Measurements from ENCODE around the gene IL20RA. TPM values are rescaled to one million over a fixed set of nuclear protein-coding genes. Genes with fewer than 3 reads are reported as not detected.

The IL20RA gene
- total RNA-seq, 1 experiment from 2014 or later: 1.6 TPM

DNA sequence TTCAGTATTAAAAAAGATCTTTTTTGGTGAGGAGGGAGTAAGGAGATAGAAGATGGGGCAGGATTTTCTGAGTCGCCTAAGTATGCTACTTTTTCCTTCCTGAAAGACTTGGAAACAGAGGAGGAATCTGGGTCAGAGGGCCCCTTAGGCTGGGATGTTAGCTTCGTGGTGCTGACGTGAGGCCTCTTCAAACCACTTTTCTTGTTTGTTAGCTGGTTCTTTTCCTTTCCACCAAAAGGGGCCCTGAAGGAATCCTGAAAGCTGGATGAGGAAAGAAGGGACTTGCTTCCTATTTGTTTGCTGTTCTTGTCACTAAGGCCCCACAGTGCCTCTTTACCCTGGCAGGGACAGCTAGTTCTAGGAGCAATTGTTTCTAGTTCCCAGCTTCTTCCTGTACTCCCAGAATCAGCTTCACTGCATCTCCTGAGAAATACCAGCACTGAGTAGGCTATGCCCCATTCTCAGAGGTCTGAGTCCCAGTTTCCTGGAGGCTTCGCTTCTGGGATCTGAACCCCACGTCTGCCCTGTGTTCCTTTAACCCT is 2.2 kb upstream of the IL20RA start:
- ChIA-PET POLR2A (no interaction called here), CTCF (no interaction called here)
- no peak overlapping the region for H3K27ac Mint-ChIP-seq (ENCODE audit: unreplicated experiment)
- no peaks in the 10 kb centered on the region for H3K4me1 Mint-ChIP-seq (ENCODE audit: low read depth, unreplicated experiment)
- H3K9me3 ChIP-seq: no peaks in the 10 kb centered on the region
- H3K36me3 Mint-ChIP-seq (ENCODE audit: insufficient read depth, unreplicated experiment): no peaks in the 10 kb centered on the region
- H3K27me3 ChIP-seq (replicated peaks; ENCODE audit: control insufficient read depth, insufficient read depth, low read length): no peaks in the 10 kb centered on the region
- DNase-seq: no peak
- no peak overlapping the region for H3K4me3 ChIP-seq (ENCODE audit: low read depth, low read length)
- TF ChIP-seq, protein P1, sequence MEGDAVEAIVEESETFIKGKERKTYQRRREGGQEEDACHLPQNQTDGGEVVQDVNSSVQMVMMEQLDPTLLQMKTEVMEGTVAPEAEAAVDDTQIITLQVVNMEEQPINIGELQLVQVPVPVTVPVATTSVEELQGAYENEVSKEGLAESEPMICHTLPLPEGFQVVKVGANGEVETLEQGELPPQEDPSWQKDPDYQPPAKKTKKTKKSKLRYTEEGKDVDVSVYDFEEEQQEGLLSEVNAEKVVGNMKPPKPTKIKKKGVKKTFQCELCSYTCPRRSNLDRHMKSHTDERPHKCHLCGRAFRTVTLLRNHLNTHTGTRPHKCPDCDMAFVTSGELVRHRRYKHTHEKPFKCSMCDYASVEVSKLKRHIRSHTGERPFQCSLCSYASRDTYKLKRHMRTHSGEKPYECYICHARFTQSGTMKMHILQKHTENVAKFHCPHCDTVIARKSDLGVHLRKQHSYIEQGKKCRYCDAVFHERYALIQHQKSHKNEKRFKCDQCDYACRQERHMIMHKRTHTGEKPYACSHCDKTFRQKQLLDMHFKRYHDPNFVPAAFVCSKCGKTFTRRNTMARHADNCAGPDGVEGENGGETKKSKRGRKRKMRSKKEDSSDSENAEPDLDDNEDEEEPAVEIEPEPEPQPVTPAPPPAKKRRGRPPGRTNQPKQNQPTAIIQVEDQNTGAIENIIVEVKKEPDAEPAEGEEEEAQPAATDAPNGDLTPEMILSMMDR (IDR thresholded peaks at IDR 0.05; ENCODE audit: insufficient read depth in 1 of 2, low read depth in 1 of 2, low read length in 1 of 2, severe bottlenecking in 1 of 2, unreplicated experiment in 1 of 2): no peak
- no peak overlapping the region for H3K4me3 Mint-ChIP-seq (ENCODE audit: unreplicated experiment)
- BruUV-seq (replicated peaks): no TSS peak
- intact Hi-C loops (cut with micrococcal nuclease; ENCODE audit: unreplicated experiment): no loop called here
- no peaks in the 10 kb centered on the region for H3K36me3 ChIP-seq (ENCODE audit: control insufficient read depth, insufficient read depth, low read length)
- no peaks in the 10 kb centered on the region for H3K9me3 Mint-ChIP-seq (ENCODE audit: unreplicated experiment)
- H3K4me1 ChIP-seq: no peaks in the 10 kb centered on the region
- H3K27me3 Mint-ChIP-seq (ENCODE audit: insufficient read depth, unreplicated experiment): peaks cover 5% of the 10 kb centered on the region

DNA sequence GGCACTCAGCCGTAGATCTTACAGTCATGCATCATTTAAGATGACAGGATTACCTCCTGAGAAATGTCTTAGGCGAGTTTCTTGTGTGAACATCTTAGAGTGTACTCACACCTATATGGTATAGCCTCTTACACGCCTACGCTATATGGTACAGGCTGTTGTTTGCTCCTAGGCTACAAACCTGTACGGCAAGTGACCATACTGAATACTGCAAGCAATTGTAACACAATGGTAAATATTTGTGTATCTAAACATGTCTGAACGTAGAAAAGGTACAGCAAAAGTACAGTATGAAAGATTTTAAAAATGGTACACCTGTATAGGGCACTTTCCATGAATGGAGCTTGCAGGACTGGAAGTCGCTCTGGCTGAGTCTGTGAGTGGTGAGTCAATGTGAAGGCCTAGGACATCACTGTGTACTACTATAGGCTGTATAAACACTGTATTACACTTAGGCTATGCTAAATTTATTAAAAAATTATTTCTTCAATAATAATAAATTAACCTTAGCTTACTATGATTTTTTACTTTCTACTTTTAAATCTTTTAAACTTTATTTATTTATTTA is 541 bp upstream of the IL20RA start:
- no peaks in the 10 kb centered on the region for H3K36me3 ChIP-seq (ENCODE audit: control insufficient read depth, insufficient read depth, low read length)
- Mint-ChIP-seq H3K27ac (ENCODE audit: unreplicated experiment) (no peak overlapping the region), H3K4me3 (ENCODE audit: unreplicated experiment) (peak overlapping the region; percentile 76), H3K4me1 (ENCODE audit: low read depth, unreplicated experiment) (no peaks in the 10 kb centered on the region), H3K9me3 (ENCODE audit: unreplicated experiment) (no peaks in the 10 kb centered on the region), H3K36me3 (ENCODE audit: insufficient read depth, unreplicated experiment) (no peaks in the 10 kb centered on the region), H3K27me3 (ENCODE audit: insufficient read depth, unreplicated experiment) (peaks cover 6% of the 10 kb centered on the region)
- BruUV-seq (replicated peaks): no TSS peak
- TF ChIP-seq, protein P1 (IDR thresholded peaks at IDR 0.05; ENCODE audit: insufficient read depth in 1 of 2, low read depth in 1 of 2, low read length in 1 of 2, severe bottlenecking in 1 of 2, unreplicated experiment in 1 of 2): no peak
- POLR2A ChIA-PET: no interaction called here
- no peaks in the 10 kb centered on the region for H3K27me3 ChIP-seq (replicated peaks; ENCODE audit: control insufficient read depth, insufficient read depth, low read length)
- no peak for DNase-seq
- intact Hi-C loops (cut with micrococcal nuclease; ENCODE audit: unreplicated experiment): no loop called here
- no peaks in the 10 kb centered on the region for H3K4me1 ChIP-seq
- no peaks in the 10 kb centered on the region for H3K9me3 ChIP-seq
- peak overlapping the region; percentile 85 for H3K4me3 ChIP-seq (ENCODE audit: low read depth, low read length)
- CTCF ChIA-PET: no interaction called here

DNA sequence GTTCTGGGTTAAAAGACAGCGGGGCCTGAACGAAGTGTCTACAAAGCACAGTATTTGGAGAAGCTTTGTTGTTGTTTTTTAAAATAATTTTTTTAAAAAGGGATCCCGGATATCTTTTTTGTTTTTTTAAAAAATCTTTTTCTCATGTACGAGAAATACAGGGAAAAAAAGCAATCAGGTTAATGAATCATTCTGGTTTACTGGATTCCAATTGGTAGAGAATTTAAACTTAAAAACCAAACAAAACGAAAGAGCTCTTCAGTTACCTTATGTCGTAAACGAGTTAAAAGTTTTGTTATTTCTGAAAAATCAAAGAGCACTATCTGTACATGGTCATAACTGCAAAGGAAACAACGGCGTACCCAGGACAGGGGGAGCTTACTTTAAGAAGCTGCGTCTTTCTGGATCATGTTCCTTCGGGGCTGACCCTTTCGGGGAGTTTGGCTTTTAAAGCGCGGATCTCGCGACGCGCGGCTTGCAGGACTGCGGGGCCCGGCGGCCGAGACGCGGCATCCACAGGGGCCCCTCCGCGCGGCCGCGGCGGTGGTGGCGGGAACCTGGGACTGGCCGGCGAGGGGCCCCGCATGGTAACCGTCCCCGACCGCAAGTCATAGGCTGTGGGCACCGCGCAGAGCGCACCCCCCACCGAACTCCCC is 927 bp downstream of the IL20RA start:
- Histone ChIP-seq H3K36me3 (ENCODE audit: control insufficient read depth, insufficient read depth, low read length) (no peaks in the 10 kb centered on the region), H3K9me3 (no peaks in the 10 kb centered on the region), H3K27me3 (replicated peaks; ENCODE audit: control insufficient read depth, insufficient read depth, low read length) (no peaks in the 10 kb centered on the region), H3K4me3 (ENCODE audit: low read depth, low read length) (peak overlapping the region; percentile 85), H3K4me1 (no peaks in the 10 kb centered on the region)
- Mint-ChIP-seq H3K4me3 (ENCODE audit: unreplicated experiment) (peak overlapping the region; percentile 76), H3K36me3 (ENCODE audit: insufficient read depth, unreplicated experiment) (no peaks in the 10 kb centered on the region), H3K27me3 (ENCODE audit: insufficient read depth, unreplicated experiment) (peaks cover 6% of the 10 kb centered on the region), H3K9me3 (ENCODE audit: unreplicated experiment) (no peaks in the 10 kb centered on the region), H3K27ac (ENCODE audit: unreplicated experiment) (no peak overlapping the region), H3K4me1 (ENCODE audit: low read depth, unreplicated experiment) (no peaks in the 10 kb centered on the region)
- CTCF ChIA-PET: interaction anchor here (0.9 kb wide), 1 partner anchor 30 kb away, joined by 3 read pairs; no protein-coding TSS in a partner anchor
- POLR2A ChIA-PET: no interaction called here
- TF ChIP-seq, protein P1 (IDR thresholded peaks at IDR 0.05; ENCODE audit: insufficient read depth in 1 of 2, low read depth in 1 of 2, low read length in 1 of 2, severe bottlenecking in 1 of 2, unreplicated experiment in 1 of 2): no peak
- intact Hi-C loops (cut with micrococcal nuclease; ENCODE audit: unreplicated experiment): no loop called here
- no TSS peak for BruUV-seq (replicated peaks)
- DNase-seq: peak; percentile 38 to 48

Measured in Caco-2 (cell line).